ENCODE results near the gene CAMTA2.
"Not testable (repeated sequence)": the region's sequence is repeated elsewhere in the genome, so short reads cannot be mapped to it uniquely, and the experiment has no call there.

CAMTA2 gene

DNA sequence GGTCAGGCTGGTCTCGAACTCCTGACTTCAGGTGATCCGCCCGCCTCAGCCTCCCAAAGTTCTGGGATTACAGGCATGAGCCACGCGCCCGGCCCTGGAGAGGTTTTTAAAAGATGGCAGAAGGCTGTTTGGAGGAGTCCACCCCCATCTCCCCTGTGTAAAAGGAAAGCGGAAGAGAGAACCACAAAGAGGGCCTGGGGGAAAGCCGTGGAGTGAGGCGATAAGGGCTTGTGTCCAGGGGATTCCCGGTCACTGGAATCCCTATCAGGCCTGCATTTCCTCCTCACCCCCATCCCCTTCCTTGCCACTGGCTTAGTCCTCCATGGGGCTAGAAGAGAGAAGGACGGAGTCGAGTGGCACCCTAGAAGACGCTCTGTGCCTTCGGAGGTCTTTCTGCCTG lies 55.5 kb downstream of the CAMTA2 start, which contains the start of gene GP1BA:
Gene GP1BA (plus strand): TSS at position 315 of the 400 bp plus-strand sequence. CDS start 328 bp downstream, outside the sequence.
- no peak for DNase-seq (ENCODE audit: low read depth in 2 of 2)

- no peak for DNase-seq (ENCODE audit: low read depth in 2 of 2)
Measured at GRCh38 chr17:4928881-4929280, 58.6 kb downstream of the CAMTA2 start.

GRCh38 chr17:4926577-4927335 lies 60.7 kb downstream of the CAMTA2 start:
- not testable (repeated sequence) for DNase-seq (ENCODE audit: low read depth in 2 of 2)

- no peak for DNase-seq (ENCODE audit: low read depth in 2 of 2)
Measured at GRCh38 chr17:4921320-4921719, 66.2 kb downstream of the CAMTA2 start.

- no peak for DNase-seq (ENCODE audit: low read depth in 2 of 2)
Measured at GRCh38 chr17:4920351-4921048, 67.0 kb downstream of the CAMTA2 start.

DNA sequence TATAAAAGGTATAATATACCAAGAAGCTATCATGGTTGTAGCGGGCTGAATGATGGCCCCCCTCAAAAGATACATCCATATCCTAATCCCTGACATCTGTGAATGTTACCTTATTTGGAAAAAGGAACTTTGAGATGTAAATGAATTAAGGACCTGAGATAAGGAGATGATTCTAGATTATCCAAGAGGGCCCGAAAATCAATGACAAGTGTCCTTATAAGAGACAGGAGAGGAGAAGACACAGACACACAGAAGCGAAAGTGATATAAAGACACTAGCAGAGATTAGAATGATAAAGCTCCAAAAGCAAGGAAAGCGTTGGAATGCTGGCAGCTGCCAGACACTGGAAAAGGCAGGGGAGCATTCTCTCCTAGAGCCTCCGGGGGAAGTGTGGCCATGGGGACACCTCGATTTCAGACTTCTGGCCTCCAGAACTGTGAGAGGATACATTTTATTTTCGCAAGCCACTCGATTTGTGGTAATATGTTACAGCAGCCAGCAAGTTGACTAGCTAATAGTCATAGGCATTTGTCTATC lies 67.9 kb downstream of the CAMTA2 start:
- DNase-seq (ENCODE audit: low read depth in 2 of 2): no peak
